Neural progenitor cell (in vitro differentiated cells): ENCODE results near the gene SLC16A12. TPM values are rescaled to one million over a fixed set of nuclear protein-coding genes. Genes with fewer than 3 reads are reported as not detected.

Source experiments
- DNase-seq: peaks from one replicate; pipeline ENCODE4 v3.0.0-alpha.2; 2016; ENCODE audit warnings: low spot score
- H2AFZ ChIP-seq: fragments of 200-600 bp; sonication (generic); replicated peaks from 2 replicates; pipeline ENCODE4 v1.6.1; 2016; ENCODE audit warnings: antibody characterized with exemption
- H3F3A ChIP-seq: fragments of 200-600 bp; sonication (generic); 2 replicates; pipeline ENCODE4 v1.6.1; 2016; ENCODE audit warnings: antibody characterized with exemption, low read depth
- H3K27ac ChIP-seq: fragments of 200-600 bp; sonication (generic); 2 replicates; pipeline ENCODE4 v1.5.1; 2016; ENCODE audit warnings: mild to moderate bottlenecking
- H3K27me3 ChIP-seq: fragments of 200-600 bp; sonication (generic); 2 replicates; pipeline ENCODE4 v1.6.1; 2016; ENCODE audit warnings: mild to moderate bottlenecking, moderate library complexity
- H3K36me3 ChIP-seq: fragments of 200-600 bp; sonication (generic); 2 replicates; pipeline ENCODE4 v1.5.1; 2016
- H3K4me1 ChIP-seq: fragments of 200-600 bp; sonication (generic); 2 replicates; pipeline ENCODE4 v1.6.1; 2016; ENCODE audit warnings: mixed run types
- H3K4me2 ChIP-seq: fragments of 200-600 bp; sonication (generic); 2 replicates; pipeline ENCODE4 v1.6.1; 2016
- H3K4me3 ChIP-seq: fragments of 200-600 bp; sonication (generic); 2 replicates; pipeline ENCODE4 v1.5.1; 2016
- H3K79me2 ChIP-seq: fragments of 200-600 bp; sonication (generic); 2 replicates; pipeline ENCODE4 v1.6.1; 2016; ENCODE audit warnings: low read depth
- H3K9ac ChIP-seq: fragments of 200-600 bp; sonication (generic); 2 replicates; pipeline ENCODE4 v1.6.1; 2016
- H3K9me3 ChIP-seq: fragments of 200-600 bp; sonication (generic); 2 replicates; pipeline ENCODE4 v1.5.1; 2016; ENCODE audit warnings: low read depth
- H4K20me1 ChIP-seq: fragments of 200-600 bp; sonication (generic); 2 replicates; pipeline ENCODE4 v1.6.1; 2016; ENCODE audit warnings: low read depth
- H3K27ac Mint-ChIP-seq: 3 replicates; pipeline ENCODE4 v1.8.0; 2021; ENCODE audit warnings: mixed read lengths
- H3K27me3 Mint-ChIP-seq: 2 replicates; pipeline ENCODE4 v1.8.0; 2022; ENCODE audit warnings: low read depth, mild to moderate bottlenecking, inconsistent platforms, moderate library complexity, mixed read lengths; ENCODE audit not compliant: insufficient read depth
- H3K36me3 Mint-ChIP-seq: 3 replicates; pipeline ENCODE4 v1.8.0; 2021; ENCODE audit warnings: mixed read lengths
- H3K4me1 Mint-ChIP-seq: 3 replicates; pipeline ENCODE4 v1.8.0; 2021; ENCODE audit warnings: mixed read lengths
- H3K4me3 Mint-ChIP-seq: 3 replicates; pipeline ENCODE4 v1.8.0; 2021; ENCODE audit warnings: mild to moderate bottlenecking, moderate library complexity, mixed read lengths
- H3K9me3 Mint-ChIP-seq: 3 replicates; pipeline ENCODE4 v1.8.0; 2020; ENCODE audit warnings: mixed read lengths
- EZH2 ChIP-seq: fragments of 200-600 bp; sonication (generic); IDR thresholded peaks from 2 replicates; pipeline ENCODE4 v1.6.1; 2017; ENCODE audit warnings: antibody characterized with exemption, mild to moderate bottlenecking, moderate library complexity
- EZH2phosphoT487 ChIP-seq: fragments of 200-600 bp; sonication (generic); IDR thresholded peaks from 2 replicates; pipeline ENCODE4 v1.6.1; 2017; ENCODE audit warnings: antibody characterized with exemption
- total RNA-seq: library from RNA; depleted of rRNA; stranded (reverse); fragments of >200 nt; gene quantifications from 2 replicates; pipeline ENCODE4 v1.2.3, GENCODE V29; 2015; ENCODE audit warnings: low replicate concordance
- TF ChIP-seq, protein P1 (sequence below): fragments of 200-600 bp; sonication (generic); IDR thresholded peaks from 2 replicates; pipeline ENCODE4 v1.5.1; 2017; ENCODE audit warnings: antibody characterized with exemption, mild to moderate bottlenecking

SLC16A12 gene
- total RNA-seq, 1 donor from 2014 or later, result not detected

DNA sequence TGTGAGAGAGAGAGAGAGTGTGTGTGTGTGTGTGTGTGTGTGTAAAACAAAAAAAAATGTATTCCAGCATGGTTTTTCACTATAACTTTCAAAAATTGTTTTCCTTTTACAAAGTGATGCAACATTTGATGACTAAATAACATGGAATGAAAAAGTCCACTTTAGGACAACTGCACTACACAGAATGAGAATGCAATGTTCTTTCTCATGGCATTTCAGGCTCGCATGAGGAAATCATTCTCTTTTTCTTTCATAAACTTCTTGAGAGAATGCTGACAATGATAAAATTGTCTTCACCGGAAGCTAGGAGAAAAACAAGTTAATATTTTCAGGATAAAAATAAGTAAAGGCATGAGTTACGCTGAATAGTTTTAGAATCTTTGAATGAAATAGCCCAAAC lies 53.7 kb downstream of the SLC16A12 start:
- Histone ChIP-seq H3K79me2 (no peaks in the 10 kb centered on the region), H2AFZ (no peak overlapping the region), H3K27me3 (no peaks in the 10 kb centered on the region), H3K4me1 (peaks cover 2% of the 10 kb centered on the region), H3K36me3 (no peaks in the 10 kb centered on the region), H3K4me2 (no peak overlapping the region), H3K9me3 (no peaks in the 10 kb centered on the region), H3K4me3 (no peak overlapping the region), H4K20me1 (no peaks in the 10 kb centered on the region), H3F3A (no peaks in the 10 kb centered on the region), H3K9ac (no peak overlapping the region), H3K27ac (no peak overlapping the region)
- Mint-ChIP-seq H3K27me3 (no peaks in the 10 kb centered on the region), H3K4me3 (no peak overlapping the region), H3K27ac (no peak overlapping the region), H3K4me1 (peaks cover 5% of the 10 kb centered on the region), H3K9me3 (peaks cover 2% of the 10 kb centered on the region), H3K36me3 (no peaks in the 10 kb centered on the region)
- TF ChIP-seq, protein P1, sequence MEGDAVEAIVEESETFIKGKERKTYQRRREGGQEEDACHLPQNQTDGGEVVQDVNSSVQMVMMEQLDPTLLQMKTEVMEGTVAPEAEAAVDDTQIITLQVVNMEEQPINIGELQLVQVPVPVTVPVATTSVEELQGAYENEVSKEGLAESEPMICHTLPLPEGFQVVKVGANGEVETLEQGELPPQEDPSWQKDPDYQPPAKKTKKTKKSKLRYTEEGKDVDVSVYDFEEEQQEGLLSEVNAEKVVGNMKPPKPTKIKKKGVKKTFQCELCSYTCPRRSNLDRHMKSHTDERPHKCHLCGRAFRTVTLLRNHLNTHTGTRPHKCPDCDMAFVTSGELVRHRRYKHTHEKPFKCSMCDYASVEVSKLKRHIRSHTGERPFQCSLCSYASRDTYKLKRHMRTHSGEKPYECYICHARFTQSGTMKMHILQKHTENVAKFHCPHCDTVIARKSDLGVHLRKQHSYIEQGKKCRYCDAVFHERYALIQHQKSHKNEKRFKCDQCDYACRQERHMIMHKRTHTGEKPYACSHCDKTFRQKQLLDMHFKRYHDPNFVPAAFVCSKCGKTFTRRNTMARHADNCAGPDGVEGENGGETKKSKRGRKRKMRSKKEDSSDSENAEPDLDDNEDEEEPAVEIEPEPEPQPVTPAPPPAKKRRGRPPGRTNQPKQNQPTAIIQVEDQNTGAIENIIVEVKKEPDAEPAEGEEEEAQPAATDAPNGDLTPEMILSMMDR, result no peak
- no peak for TF ChIP-seq EZH2phosphoT487
- no peak for TF ChIP-seq EZH2
- DNase-seq, result no peak

GRCh38 chr10:89479771-89480446 lies 55.5 kb downstream of the SLC16A12 start:
- Mint-ChIP-seq H3K36me3 (no peaks in the 10 kb centered on the region), H3K27me3 (no peaks in the 10 kb centered on the region), H3K4me3 (no peak overlapping the region), H3K27ac (no peak overlapping the region), H3K4me1 (peaks cover 13% of the 10 kb centered on the region), H3K9me3 (peaks cover 2% of the 10 kb centered on the region)
- no peak overlapping the region for H2AFZ ChIP-seq
- no peaks in the 10 kb centered on the region for H3K27me3 ChIP-seq
- H3K4me1 ChIP-seq, result no peaks in the 10 kb centered on the region
- H3K27ac ChIP-seq, result no peak overlapping the region
- no peak overlapping the region for H3K9ac ChIP-seq
- no peak overlapping the region for H3K4me3 ChIP-seq
- no peak for DNase-seq
- H4K20me1 ChIP-seq, result no peaks in the 10 kb centered on the region
- TF ChIP-seq, protein P1, result no peak
- no peak for TF ChIP-seq EZH2phosphoT487
- TF ChIP-seq EZH2, result no peak
- H3K4me2 ChIP-seq, result no peak overlapping the region
- H3K36me3 ChIP-seq, result no peaks in the 10 kb centered on the region
- no peaks in the 10 kb centered on the region for H3K79me2 ChIP-seq
- no peaks in the 10 kb centered on the region for H3F3A ChIP-seq
- no peaks in the 10 kb centered on the region for H3K9me3 ChIP-seq

DNA sequence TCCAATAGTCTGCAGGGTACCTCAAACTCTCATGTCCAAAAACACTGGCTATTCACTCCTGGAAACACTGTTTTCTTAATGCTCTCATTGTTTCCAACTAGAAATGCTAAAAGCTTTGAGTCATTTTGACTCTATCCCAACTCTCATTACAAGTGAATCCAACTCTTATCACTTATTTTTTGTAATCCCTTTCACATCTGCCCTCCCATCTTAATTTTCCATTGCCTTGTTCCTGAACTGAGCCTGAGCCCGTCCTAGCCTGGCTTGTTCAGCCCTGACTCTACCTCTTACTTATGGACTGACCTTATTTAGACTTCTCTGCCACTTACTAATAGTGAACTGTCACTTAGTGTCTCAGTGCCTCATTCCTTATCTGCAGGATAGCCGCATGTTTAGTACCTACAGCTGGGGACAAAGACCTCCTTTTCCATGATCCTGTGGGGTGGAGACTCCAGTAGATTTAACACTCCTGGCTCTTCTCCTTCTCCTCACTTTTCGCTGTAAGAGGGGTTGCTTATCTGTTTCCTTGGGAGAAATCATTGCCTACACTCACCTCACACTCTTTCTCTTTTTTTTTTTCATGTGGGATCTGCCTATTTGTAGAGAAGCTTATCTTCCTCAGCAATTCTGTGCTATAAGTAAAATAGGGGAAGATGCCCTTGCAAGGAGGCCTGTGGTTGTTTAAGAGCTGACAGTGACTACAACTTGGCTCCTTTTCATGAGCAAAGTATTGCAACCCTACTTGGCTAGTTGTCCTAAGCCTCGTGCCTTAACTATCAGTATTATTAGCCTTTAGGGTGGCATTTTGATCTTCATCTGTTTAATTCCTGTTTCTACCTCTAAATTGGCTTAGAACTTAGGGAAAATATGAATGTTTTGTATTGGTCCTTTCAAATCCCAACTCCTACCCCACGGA lies 56.4 kb downstream of the SLC16A12 start:
- Mint-ChIP-seq H3K4me1 (peaks cover 13% of the 10 kb centered on the region), H3K36me3 (no peaks in the 10 kb centered on the region), H3K9me3 (peaks cover 2% of the 10 kb centered on the region), H3K27me3 (no peaks in the 10 kb centered on the region), H3K27ac (no peak overlapping the region), H3K4me3 (no peak overlapping the region)
- H3F3A ChIP-seq, result no peaks in the 10 kb centered on the region
- H3K4me2 ChIP-seq, result no peak overlapping the region
- H3K4me1 ChIP-seq, result no peaks in the 10 kb centered on the region
- no peaks in the 10 kb centered on the region for H3K9me3 ChIP-seq
- H3K4me3 ChIP-seq, result no peak overlapping the region
- H3K79me2 ChIP-seq, result no peaks in the 10 kb centered on the region
- no peak overlapping the region for H3K27ac ChIP-seq
- H4K20me1 ChIP-seq, result no peaks in the 10 kb centered on the region
- no peaks in the 10 kb centered on the region for H3K36me3 ChIP-seq
- H2AFZ ChIP-seq, result no peak overlapping the region
- no peaks in the 10 kb centered on the region for H3K27me3 ChIP-seq
- no peak overlapping the region for H3K9ac ChIP-seq
- no peak for DNase-seq
- TF ChIP-seq EZH2phosphoT487 (no peak), EZH2 (no peak)
- TF ChIP-seq, protein P1, result no peak
